Left forelimb (tissue), 1 donor: ENCODE measurements around the gene PDE8A.

ENCODE experiments used
- DNase-seq: peaks from one replicate; pipeline ENCODE4 v3.0.0-alpha.2; 2018; ENCODE audit warnings: low spot score

PDE8A gene

DNA sequence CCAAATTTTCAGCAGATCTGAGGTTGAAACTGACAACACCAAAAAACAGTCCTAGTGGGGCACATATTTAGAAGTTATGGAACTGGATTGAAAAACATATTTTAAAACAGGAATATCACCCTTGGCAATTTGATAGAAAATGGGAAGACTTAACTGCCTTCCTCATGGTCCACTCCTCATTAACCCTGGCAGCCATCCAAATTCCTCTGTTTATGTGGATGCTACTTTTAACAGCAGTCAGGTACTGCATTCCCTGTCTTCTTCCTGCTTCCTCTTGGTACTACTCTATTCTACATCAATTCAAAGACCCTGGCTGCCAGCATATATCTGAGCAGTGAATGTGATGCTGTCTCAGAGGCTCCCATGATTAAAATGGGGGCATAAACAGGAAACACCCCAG, 54.3 kb downstream of the PDE8A start:
- DNase-seq = no peak

DNA sequence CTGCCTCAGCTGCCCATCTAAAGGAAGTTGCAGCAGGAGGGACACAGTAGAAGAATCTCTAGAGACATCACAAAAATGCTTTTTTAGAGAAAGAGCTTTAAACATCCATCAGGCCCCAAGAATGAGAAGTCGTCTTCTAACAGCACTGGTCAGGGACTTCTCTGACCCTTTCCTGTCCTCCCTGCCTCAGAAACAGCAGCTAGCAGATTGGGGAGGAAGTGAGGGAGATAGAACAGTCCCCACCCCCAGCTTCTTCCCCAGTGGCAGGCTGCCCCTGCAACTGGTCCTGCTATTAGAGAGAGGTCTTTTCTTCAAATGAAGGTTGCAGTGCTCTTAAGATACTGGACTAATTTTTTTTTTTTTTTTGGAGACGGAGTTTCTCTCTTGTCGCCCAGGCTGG, 55.1 kb downstream of the PDE8A start:
- DNase-seq = no peak

DNA sequence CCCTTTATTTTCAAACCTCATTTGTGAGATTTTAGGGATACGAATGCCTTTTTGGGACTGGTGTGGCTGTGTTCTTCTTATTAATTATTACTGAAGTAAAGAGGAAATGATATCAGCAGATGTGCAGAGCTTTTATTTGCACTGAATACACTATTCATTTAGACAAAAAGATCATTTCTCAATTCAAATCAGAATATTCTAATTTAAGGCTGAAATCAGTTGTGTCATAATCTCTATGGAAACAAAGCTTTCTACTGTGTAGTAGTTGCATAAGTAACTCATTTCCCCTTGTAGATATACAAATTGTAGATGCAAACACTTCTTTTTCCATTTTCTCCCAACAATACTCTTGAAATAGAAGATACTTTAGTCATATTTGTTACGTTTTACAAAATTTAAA, 56.0 kb downstream of the PDE8A start:
- DNase-seq = no peak

DNA sequence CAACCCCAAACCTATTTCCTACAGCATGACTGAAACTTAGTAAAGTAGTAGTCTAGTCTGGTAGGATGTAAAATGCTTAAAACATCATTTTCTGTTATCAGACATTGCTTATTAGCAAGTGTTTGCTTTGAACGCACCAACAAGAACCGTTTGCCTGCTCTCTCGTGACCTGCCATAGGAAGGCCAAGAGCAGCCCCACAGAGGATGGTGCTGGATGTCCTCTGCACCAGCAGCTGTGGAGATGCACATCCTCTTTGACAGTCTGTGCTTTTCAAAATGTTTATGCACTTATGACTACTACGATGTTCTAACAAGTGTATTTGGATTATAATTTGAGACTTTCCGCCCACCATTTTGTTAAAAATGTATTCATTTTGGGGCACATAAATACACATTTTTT, 59.6 kb downstream of the PDE8A start:
- no peak for DNase-seq

DNA sequence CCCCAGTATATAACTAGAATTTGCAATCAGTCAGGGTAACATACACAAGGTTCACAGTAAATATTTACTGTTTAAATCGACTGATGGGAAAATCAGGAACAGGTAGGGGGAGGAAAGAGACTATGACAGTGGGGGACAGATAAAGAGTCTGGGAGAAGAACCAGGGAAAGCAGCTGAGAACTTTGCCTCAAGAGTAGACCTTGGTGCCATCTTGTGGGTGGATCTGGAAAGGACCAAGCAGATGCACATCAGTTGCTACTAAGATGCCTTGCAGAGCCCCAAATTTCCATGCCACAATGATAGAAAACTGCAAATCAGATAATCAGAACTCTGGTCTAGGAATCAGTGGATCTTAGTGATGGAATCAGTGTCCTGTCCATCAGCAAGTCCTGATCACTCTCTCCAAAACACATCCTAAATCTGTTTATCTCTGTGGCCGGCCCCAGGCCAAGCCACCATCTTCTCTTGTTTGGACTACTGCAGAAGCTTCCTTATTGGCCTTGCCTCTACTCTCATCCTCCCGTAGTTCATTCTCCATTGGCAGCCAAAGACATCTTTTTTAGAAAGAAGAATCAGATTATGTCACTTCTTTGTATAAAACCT, 62.7 kb downstream of the PDE8A start:
- DNase-seq = no peak

DNA sequence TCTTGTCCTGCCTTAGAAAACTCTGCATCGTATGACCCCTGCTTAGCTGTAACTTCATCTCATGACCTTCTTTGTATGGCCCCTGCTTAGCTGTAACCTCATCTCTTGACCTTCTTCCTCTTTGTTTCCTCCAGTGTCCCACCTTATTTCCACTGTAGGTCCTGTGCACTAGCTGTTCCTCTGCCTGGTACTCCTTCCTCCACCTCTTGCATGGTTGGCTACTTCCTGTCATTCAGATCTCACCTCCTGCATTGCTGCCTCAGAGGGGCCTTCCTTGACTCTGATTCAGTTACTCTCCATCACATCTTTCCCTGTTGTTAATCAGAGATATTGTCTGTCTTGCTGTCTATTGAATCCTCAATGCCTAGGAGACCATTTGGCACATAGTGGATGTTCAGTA, 63.2 kb downstream of the PDE8A start:
- no peak for DNase-seq

DNA sequence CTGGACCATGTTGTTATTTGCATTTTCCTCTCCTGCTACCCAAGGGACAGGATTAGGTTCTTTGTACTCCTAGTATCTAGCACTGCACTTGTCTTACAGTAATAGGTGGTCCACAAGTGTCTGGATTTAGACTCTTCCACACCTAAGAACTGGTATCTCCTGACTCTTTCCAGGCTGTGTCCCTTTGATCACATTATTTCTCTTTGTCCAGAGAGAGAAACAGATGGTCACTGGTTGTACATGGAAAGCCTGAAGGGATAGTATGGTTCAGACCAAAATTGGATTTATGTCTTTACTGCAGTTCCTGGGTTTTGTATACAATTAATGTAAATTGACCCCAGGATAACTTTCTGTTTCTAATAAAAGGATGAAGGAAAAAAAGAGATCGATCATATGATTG, 64.0 kb downstream of the PDE8A start:
- DNase-seq = no peak

DNA sequence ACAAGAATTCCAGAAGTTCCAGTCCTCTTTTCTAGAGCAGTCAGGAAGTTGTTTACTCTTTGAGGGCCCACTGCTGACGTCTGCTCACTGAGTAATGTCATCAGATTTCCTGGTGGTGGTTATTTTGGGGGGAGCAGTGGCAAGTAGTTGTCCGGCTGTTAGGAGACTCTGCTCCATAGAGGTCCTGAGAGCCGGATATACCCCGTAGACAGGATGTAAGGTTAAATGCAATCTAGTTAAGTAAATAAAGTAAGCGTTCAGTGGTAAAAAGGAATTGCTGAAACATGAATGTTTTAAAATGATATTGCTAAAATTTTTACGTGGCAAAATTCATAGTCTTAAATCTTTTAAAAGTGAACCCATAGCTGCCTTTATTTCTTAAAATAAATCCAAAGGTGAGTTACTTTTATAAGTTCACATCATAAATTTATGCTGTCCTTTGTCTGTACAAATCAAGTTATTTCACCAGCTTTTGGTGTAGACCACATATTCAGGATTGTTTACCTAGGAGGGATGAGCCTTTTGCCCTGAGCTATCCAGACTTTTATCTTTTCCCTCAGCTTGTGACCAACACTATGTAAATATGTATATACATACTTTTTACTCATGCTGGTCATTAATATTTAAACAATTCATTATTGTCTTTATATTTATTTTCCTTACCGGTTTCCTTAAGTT, 65.8 kb downstream of the PDE8A start:
- no peak for DNase-seq

DNA sequence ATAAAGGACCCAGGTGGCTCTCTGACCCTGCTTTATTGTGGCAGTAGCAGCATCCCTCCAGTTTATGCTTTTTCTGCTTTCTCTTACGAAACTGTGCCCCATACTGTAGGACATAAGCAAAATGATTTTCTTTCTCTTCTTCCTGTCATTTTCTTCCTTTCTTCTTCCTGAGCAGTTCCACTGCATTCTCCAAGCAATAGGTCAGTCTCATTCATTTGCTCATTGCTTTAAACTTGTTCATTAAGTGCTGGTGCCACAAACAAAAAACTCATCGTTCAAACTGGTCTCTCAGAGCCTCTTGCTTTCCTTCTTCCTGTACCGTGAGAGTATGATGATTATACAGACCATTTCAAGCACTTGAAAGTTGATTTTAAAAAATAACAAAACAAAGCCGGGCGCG, 66.8 kb downstream of the PDE8A start:
- DNase-seq = no peak

DNA sequence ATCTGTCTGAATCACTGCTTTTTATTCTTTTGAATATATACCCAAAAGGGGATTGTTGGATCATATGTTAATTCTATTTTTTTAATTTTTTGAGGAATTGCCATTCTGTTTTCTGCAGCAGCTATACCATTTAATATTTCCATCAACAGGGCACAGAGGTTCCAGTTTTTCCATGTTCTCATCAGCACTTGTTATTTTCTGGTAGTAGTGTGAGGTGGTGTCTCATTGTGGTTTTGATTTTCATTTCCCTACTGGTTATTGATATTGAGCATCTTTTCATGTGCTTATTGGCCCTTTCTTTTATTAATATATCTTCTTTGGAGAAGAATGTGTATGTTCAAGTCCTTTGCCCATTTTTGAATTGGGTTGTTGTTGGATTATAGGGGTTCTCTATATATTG, 68.1 kb downstream of the PDE8A start:
- no peak for DNase-seq

DNA sequence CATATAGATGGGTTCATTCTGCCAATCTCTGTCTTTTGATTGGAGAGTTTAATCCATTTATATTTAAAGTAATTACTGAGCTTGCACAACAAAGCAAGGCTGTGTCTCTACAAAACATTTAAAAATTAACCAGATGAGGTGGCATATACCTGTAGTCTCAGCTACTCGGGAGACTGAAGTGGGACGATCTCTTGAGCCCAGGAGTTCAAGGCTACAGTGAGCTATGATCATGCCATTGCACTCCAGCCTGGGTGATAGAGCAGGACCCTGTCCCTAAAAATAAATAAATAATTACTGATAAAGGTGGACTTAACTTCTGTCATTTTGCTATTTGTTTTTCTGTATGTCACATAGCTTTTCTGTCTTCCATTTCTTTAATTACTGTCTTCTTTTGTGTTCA, 78.1 kb downstream of the PDE8A start:
- no peak for DNase-seq

DNA sequence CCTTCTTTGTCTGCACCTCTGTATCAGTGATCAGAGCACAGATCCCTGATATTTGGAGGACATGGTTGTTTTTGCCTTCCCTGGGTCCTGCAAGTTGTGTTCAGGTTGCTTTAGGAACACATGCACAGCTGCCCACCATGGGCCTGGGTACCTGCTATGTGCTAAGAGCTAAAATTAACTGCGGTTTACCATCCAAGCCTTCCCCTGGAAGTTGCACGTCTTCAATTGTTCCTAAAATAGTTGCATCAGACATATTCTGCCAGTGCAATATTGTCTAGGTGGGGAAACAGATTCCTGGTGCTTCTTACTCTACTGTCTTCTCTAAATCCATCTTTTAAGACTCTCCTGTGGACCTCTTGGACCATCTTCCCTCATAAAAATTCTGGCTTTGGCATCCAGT, 80.9 kb downstream of the PDE8A start:
- DNase-seq = no peak

DNA sequence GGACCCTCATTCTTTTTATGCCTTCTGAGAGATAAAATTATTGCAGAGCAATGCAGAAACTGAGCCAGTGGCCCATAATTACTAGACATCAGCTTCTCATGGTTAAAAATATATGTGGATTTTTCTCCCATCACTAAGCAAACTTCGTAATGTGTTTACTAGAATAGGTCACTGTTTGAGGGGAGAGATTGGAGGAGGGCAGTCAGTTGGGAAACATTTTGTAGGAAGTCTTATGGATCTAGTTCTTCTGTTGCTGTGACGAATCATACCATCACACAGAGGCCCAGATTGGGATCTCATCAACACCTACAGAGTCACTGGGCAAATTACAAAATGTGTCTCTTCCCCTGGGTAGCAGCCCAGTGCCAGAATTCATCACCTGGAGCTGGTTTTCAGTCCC, 81.4 kb downstream of the PDE8A start:
- DNase-seq = no peak

DNA sequence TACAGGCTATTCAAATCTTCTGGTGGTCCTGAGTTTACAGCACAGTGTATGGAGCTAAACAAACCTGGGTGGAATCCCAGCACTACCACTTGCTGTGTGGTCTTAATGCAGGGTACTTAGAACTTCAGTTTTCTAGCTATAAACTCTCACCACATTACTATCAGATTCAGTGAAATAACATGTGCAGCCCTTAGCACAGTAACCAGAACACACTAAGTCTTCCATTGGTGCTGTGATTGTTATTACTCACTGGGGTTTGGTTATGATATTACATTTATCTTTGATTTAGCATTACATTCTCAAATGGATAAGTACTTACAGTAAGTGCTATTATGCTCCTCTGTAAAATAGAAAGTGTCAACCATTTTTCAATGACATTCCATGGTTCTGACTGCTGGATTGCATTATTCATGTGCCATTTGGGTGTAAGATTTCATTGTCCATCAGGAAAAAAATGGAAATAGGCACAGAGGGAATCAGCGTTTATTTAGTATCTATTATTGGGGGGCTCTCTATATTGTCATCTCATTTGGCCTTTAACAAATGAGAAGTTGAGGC, 81.9 kb downstream of the PDE8A start:
- DNase-seq = no peak

DNA sequence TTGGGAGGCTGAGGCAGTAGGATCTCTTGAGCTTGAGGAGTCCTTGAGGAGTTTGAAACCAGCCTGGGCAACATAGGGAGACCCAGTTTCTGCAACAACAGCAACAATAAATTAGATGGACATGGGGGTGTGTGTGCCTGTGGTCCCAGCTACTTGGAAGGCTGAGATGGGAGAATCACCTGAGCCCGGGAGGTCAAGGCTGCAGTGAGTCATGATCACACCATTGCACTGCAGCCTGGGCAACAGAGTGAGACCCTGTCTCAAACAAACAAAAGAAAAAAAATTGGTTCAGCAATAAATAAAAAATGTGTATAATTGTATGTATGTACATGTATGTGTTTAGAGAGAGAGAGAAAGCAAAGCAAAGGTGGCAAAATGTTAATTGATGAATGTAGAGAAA, 83.1 kb downstream of the PDE8A start:
- DNase-seq = no peak

DNA sequence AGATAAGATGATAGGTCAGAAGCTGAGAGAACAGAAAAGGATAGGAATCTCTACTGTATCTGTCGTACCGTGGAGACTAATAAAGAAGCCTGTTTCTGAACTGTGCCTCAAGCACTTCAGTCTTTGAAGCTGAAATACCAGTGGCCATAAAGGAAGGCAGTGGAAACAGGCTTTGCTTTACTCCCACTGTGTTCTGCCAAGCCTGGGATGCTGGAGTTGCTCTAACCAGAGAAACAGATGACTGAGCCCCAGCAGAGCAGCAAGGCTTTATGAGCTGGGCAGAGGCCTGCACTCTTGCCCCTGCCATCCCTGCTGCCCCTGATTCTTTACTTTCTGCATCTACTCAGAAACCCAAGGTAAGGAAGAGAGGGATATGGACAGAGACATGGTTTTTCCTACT, 89.4 kb downstream of the PDE8A start:
- DNase-seq = no peak

DNA sequence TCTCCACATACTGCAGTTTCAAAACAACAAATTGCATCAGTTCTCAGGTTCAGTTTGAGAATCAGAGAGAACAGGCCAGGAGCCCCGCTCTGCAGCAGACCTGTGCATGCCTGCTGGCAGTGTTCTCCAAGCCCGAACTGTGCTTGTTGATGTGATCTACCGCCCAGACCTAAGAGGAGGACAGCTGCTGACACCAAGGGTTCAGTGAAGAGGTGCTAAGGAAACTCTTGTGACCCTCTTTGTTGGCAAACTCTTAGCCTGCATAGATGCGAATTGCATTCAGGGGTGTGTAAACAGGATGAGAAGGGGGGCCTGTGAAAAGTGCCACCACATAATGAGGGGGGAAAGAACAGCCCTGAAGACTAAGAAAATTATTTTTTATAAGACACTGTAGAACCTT, 89.8 kb downstream of the PDE8A start:
- DNase-seq = no peak

DNA sequence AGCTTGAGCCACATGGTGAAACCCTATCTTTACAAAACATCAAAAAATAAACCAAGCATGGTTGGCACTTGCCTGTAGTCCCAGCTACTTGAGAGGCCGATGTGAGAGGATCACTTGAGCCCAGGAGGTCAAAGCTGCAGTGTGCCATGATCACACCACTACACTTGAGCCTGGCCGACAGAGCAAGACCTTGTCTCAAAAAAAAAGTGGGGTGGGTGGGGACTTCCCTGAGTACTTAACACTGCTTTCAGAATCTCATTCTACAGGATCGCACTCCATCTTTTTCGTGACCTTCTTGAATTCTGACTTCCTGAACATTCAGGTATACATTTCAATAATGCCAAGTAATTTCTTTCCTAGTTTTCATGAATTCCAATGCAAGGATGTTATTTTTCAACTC, 91.3 kb downstream of the PDE8A start:
- DNase-seq = no peak

DNA sequence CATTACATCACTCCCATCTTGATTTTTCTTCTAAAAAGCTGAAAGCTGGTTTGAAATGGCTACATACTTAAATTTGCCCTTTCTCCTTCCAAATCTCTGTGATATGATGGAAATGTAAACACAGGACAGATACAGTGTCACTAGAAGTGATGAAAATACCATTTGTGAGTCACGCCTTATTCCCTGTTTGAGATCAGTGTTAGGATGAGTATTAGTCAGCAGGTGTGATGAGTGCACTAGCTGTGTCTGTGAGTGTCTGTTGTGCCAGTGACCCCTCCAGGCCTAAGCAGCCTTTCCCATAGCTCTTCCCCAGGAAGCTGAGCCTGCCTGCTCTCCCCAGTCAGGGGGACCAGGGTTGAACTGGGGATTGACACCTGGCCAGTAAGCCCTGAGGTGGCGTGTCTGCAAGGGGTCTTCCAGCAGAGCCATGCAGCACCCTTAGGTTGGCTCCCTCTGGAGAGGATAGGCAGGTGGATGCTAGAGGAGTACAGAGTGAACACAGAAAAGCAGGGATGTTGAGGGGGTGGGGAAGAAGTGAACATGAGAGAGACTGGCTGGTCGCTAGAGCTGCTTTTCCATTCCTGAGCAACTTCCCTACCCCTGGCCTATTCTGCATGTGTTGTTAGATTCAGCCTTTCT, 92.0 kb downstream of the PDE8A start:
- no peak for DNase-seq

DNA sequence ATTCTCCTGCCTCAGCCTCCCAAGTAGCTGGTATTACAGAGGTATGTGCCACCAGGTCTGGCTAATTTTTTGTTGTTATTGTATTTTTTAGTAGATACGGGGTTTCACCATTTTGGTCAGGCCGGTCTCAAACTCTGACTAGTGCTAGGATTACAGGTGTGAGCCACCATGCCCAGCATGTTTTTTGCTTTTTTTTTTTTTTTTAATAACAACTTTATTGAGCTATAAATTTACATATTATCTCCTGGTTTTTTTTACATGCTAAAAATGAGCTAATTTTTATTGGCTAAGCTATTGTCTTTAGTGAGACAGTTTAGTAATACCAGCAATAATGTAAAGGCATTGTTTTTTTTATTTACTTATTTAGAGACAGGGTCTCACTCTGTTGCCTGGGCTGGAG, 105.2 kb downstream of the PDE8A start:
- no peak for DNase-seq

DNA sequence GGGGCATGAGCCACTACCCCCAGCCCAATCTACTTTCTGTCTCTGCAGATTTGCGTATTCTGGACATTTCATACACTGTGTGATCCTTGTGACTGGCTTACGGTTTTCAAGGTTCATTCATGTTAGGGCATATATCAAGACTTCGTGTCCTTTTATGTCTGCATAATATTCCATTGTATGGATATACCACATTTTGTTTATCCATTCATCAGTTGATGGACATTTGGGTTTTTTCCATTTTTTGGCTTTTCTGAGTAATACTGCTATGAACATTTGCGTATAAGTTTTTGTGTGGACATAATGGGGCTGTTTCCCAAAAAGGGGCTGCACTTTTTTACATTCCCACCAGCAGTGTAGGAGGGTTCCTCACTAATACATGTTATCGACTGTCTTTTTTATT, 106.6 kb downstream of the PDE8A start:
- no peak for DNase-seq

DNA sequence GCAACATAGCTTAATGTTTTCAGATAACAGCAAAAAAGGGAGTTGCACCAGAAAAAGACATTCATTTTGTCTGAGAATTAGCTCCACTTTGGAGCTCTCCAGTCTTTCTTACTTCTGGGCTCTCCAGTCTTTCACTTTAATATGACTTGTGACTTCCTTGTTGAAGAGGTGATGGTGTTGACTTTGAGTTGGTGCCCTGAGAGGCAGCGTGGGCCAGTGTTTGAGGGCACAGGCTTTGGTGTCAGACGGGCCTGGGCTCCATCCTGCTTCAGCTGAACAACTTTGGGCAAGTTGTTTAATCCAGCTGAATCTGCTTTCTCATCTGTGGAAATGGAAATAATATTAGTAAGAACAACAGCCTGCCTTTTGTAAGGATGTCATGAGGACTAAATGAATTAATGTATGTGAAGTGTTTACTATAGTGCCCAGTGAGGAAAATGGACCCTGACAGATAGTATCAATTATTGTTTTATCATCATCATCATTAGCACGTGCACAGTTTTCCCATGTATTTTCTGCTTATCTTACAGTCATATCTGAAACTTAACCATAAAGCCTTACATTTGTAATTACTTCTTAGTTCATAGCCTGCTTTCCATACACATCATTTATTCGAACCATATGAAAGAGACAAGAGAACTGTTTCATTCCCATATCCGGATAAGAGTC, 108.4 kb downstream of the PDE8A start:
- no peak for DNase-seq

DNA sequence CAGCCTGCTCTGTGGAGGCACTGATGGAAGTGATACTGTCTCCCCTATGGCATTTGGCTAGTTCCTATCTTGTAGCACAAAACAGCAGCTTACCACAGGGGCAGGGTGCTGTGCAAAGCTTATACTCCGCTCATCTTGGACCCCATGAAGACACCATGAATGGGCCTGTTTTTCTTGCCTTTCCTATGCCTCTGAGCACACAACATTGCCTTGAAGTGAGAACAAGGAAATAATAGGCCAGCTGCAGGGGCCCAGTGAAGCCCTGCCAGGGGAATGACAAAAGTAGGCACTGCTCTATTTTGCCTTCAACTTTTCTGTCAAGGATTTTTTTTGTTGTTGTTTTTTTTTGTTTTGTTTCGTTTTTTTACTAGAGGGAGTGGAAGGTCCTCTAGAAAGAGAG, 110.3 kb downstream of the PDE8A start:
- no peak for DNase-seq
